Cerebellar cortex (tissue), 1 donor: ENCODE results near the gene KLHL28.

Experiments
- DNase-seq: peaks from one replicate; pipeline ENCODE4 v3.0.0-alpha.2; 2015; ENCODE audit warnings: low spot score

The KLHL28 gene, protein sequence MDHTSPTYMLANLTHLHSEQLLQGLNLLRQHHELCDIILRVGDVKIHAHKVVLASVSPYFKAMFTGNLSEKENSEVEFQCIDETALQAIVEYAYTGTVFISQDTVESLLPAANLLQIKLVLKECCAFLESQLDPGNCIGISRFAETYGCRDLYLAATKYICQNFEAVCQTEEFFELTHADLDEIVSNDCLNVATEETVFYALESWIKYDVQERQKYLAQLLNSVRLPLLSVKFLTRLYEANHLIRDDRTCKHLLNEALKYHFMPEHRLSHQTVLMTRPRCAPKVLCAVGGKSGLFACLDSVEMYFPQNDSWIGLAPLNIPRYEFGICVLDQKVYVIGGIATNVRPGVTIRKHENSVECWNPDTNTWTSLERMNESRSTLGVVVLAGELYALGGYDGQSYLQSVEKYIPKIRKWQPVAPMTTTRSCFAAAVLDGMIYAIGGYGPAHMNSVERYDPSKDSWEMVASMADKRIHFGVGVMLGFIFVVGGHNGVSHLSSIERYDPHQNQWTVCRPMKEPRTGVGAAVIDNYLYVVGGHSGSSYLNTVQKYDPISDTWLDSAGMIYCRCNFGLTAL

GRCh38 chr14:44961554-44962333 is at the start of gene KLHL28, which contains the start of gene TOGARAM1:
TSS of gene KLHL28 (minus strand) at chr14:44961947. CDS start at chr14:44945928, 16,019 bp downstream.
TSS of gene TOGARAM1 (plus strand) at chr14:44962190. CDS start at chr14:44962422, 232 bp downstream.
- peak; percentile 100 for DNase-seq

GRCh38 chr14:45003924-45004323 is 42.2 kb upstream of the KLHL28 start:
- DNase-seq = no peak

DNA sequence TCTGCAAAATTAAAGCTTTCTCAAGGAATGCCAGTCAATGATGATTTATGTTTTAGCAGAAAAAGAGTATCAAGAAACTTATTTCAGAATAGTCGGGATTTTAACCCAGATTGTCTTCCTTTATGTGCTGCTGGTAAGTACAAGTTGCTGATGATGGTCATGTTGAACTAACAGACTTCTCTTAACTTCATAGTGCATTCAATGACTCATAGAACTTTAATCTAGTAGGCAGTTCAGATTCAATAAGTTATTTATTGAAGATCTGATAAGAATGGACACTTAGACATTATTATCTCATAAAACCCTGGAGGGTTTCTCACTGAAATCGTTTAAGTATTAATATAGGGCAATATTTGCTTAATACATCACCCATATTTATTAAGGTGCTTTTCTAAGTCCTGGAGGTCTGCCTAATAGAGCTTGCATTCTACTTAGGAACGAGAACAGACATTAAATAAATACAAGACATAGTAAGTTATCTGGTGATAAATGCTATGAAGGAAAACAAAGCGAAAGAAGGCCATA is 34.1 kb upstream of the KLHL28 start:
- DNase-seq = no peak

DNA sequence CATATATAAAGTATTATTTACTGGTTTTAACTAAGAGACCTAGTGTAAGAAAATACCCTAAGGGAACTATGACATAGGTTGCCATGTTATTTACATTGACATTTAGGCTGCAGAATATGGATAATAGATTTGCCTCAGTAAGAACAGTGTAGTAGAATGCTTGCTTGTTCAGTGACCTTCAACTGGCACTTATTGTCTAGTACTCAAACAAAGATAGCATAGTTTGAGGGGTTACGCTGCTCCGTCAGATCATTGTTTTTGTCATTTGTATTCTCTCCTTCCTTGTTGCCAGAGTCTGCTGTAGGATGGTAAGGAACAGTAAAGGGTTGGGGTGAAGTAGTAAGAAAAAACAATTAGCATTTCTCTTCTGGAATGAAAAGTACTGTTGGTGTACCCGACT is 33.4 kb upstream of the KLHL28 start:
- DNase-seq = no peak

GRCh38 chr14:44990533-44990932 is 28.8 kb upstream of the KLHL28 start:
- DNase-seq = no peak

GRCh38 chr14:44989497-44990440 is 28.0 kb upstream of the KLHL28 start:
- DNase-seq = peak; percentile 46

GRCh38 chr14:44988694-44989093 is 26.9 kb upstream of the KLHL28 start:
- peak; percentile 80 for DNase-seq

DNA sequence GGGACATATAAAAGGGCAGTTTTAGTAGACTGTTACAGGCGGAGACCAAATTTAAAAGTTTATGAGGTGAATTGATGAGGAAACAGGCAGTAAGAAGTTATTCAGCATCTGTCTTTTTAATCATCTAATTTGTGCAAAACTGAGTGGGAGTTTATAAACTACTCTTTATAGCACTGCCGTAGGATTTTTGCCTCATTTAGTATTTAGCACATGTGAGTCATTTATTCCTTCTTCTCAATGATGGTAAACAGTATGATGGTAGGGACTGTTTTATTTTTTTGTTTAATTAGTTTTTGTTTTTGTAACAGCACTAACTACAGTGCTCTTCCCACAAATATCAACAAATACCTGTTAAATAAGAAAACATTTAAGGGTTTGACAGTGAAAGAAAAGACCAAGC is 20.8 kb upstream of the KLHL28 start:
- DNase-seq = no peak

DNA sequence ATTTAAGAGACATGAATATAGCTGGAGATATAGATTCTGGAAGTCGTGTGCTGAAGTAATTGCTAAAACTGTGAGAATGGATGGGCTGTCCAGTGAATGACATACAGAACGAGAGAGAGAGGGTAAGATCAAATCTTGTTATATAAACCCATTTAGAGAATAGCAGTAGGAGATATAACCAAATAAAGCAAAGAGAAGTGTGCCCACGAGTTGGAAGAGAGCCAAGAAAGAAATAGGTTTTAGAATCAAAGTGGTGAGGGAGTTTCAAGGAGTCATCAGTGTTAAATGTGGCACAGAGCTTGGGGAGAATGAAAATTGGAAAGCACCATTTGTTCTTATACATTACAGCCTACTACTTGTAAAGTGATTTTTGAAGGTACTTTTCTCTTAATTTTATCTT is 19.5 kb upstream of the KLHL28 start:
- DNase-seq = no peak

- DNase-seq = peak; percentile 72
Observed at GRCh38 chr14:44979740-44980356, 18.1 kb upstream of the KLHL28 start.

- DNase-seq = no peak
Observed at GRCh38 chr14:44979273-44979672, 17.5 kb upstream of the KLHL28 start.

- no peak for DNase-seq
Observed at GRCh38 chr14:44971459-44971858, 9.7 kb upstream of the KLHL28 start.

GRCh38 chr14:44970907-44971306 is 9.2 kb upstream of the KLHL28 start:
- no peak for DNase-seq

DNA sequence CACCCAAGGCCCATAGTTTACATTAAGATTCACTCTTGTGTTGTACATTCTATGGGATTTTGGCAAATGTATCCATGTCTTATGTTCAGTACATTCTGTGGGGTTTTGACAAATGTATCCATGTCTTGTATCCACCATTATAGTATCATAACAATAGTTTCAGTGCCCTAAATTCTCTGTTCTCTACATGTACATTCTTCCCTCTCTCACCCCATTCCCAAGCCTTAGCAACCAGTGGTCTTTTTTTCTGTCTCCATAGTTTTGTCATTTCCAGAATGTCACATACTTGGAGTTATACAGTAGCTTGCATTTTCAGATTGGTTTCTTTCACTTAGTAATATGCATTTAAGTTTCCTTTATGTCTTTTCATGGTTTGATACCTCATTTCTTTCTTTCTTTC is 7.0 kb upstream of the KLHL28 start:
- DNase-seq = no peak

DNA sequence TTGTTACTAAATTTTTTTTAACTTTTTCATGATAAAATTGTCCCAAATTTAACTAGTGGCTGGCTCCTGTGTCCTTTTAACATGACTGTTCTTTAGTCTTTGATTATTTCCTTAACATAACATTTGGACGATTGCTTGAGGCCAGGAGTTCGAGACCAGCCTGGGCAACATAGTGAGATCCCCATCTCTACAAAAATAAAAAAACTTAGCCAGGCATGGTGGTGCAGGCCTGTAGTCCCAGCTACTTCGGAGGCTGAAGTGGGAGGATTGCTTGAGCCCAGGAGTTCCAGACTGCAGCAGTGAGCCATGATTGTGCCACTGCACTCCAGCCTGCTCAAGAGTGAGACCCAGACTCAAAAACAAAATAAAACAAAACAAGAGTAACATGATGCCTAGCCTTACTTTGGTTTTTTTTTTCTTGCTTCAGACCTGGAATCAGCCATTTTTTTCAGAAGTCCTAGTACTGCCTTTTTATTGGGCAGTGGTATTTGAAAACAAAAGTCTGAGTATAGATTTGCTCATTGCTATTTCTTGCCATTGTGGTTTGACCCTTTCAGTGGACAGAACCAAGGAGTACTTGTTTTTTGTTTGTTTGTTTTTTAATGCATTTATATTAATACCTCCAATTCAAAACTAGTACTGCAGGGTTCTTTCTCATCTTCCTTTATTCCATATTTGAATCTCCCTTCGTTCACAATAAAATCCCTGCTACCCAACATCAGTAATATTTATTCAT is 5.0 kb upstream of the KLHL28 start:
- DNase-seq = no peak

DNA sequence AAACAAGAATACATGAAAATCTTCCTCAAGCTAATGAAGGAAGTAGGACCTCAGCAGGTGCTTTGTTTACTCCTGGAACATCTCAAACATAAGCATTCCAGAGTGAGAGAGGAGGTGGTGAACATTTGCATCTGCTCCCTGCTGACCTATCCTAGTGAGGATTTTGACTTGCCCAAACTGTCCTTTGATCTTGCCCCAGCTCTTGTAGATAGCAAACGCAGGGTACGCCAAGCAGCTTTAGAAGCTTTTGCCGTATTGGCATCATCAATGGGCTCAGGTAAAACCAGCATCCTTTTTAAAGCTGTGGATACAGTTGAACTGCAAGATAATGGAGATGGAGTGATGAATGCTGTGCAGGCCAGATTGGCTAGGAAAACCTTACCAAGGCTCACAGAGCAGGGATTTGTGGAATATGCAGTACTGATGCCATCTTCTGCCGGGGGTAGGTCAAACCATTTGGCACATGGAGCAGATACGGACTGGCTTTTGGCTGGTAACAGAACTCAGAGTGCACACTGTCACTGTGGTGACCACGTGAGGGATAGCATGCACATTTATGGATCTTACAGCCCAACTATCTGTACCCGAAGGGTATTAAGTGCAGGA is 2.1 kb upstream of the KLHL28 start:
- DNase-seq = peak; percentile 44

- no peak for DNase-seq
Observed at GRCh38 chr14:44963044-44963528, 1.3 kb upstream of the KLHL28 start.

DNA sequence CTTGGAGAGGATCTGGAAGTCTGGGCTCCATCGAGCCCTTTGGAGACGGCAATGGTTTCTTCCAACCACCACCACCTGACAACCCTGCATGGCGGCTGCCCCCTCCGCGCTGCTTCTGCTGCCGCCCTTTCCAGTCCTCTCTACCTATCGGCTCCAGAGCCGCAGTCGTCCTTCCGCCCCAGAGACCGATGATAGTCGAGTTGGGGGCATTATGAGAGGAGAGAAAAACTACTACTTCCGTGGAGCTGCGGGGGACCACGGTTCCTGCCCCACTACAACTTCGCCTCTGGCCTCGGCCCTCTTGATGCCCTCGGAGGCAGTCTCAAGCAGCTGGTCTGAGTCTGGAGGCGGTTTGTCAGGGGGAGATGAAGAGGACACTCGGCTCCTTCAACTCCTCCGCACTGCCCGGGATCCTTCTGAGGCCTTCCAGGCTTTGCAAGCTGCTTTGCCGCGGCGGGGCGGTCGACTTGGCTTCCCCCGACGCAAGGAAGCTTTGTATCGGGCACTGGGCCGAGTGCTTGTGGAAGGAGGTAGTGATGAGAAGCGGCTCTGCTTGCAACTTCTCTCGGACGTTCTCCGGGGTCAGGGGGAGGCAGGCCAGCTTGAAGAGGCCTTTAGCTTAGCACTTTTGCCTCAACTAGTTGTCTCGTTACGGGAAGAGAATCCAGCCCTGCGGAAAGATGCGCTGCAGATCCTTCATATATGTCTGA is 742 bp upstream of the KLHL28 start:
- DNase-seq = peak; percentile 55

DNA sequence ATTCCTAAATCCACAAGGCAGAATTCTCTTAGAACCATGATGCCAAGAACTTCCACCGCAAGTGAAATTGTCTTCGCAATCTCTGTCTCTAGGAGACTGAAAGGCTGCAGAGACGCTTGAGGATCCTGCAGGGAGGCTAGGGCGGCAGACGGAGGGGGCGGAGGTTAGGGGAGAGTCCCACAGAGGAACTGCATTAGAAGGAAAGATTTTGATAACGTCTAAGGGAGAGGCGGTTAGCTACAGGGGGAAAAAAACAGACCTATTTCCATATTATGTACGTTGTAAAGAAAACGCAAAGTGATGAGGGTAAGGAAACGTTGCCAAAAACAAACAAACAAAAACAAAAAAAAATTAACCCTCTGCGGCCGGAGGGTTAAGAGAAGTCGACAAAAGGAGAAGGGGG is 595 bp downstream of the KLHL28 start:
- peak; percentile 70 for DNase-seq
